H9 (cell line): ENCODE results near the gene USP27X. TPM values are rescaled to one million over a fixed set of nuclear protein-coding genes. Genes with fewer than 3 reads are reported as not detected.

ENCODE experiments used
- DNase-seq: peaks from one replicate; pipeline ENCODE4 v3.0.0-alpha.2; 2017
- H2AFZ ChIP-seq: one replicate; pipeline ENCODE4 v1.6.1; 2013; ENCODE audit warnings: mild to moderate bottlenecking, low read length, control low read depth, moderate library complexity
- H2AK5ac ChIP-seq: 2 replicates; pipeline ENCODE4 v1.6.1; 2013; ENCODE audit warnings: low read length, control low read depth, mixed read lengths; ENCODE audit not compliant: insufficient read length
- H2BK120ac ChIP-seq: one replicate; pipeline ENCODE4 v1.6.1; 2013; ENCODE audit warnings: low read depth, mild to moderate bottlenecking, low read length, control low read depth, inconsistent platforms; ENCODE audit not compliant: poor library complexity, severe bottlenecking
- H2BK12ac ChIP-seq: 2 replicates; pipeline ENCODE4 v1.6.1; 2013; ENCODE audit warnings: low read length, control low read depth, mixed read lengths, low read depth; ENCODE audit not compliant: insufficient read length
- H2BK15ac ChIP-seq: 2 replicates; pipeline ENCODE4 v1.6.1; 2013; ENCODE audit warnings: low read depth, low read length, control low read depth
- H2BK20ac ChIP-seq: one replicate; pipeline ENCODE4 v1.6.1; 2013; ENCODE audit warnings: low read depth, mild to moderate bottlenecking, low read length, control low read depth, inconsistent platforms; ENCODE audit not compliant: poor library complexity, severe bottlenecking
- H2BK5ac ChIP-seq: 2 replicates; pipeline ENCODE4 v1.6.1; 2013; ENCODE audit warnings: low read length, control low read depth, mixed read lengths; ENCODE audit not compliant: insufficient read length
- H3K14ac ChIP-seq: 2 replicates; pipeline ENCODE4 v1.6.1; 2013; ENCODE audit warnings: low read length, control low read depth; ENCODE audit not compliant: insufficient read depth
- H3K18ac ChIP-seq: 2 replicates; pipeline ENCODE4 v1.6.1; 2013; ENCODE audit warnings: low read depth, mild to moderate bottlenecking, mixed read lengths, low read length, control low read depth; ENCODE audit not compliant: insufficient read length
- H3K23ac ChIP-seq: 2 replicates; pipeline ENCODE4 v1.6.1; 2013; ENCODE audit warnings: low read length, control low read depth, mixed read lengths, low read depth; ENCODE audit not compliant: insufficient read length
- H3K23me2 ChIP-seq: 2 replicates; pipeline ENCODE4 v1.6.1; 2013; ENCODE audit warnings: low read depth, mild to moderate bottlenecking, mixed read lengths, low read length, control low read depth; ENCODE audit not compliant: insufficient read length, poor library complexity, severe bottlenecking
- H3K27ac ChIP-seq: 2 replicates; pipeline ENCODE4 v1.5.1; 2013; ENCODE audit warnings: low read length, control low read depth, mixed read lengths, low read depth; ENCODE audit not compliant: insufficient read length
- H3K27me3 ChIP-seq: 2 replicates; pipeline ENCODE4 v1.6.1; 2013; ENCODE audit warnings: low read length, control low read depth, inconsistent platforms; ENCODE audit not compliant: insufficient read depth
- H3K4ac ChIP-seq: 2 replicates; pipeline ENCODE4 v1.6.1; 2013; ENCODE audit warnings: low read depth, mild to moderate bottlenecking, control low read depth, inconsistent platforms, low read length, moderate library complexity
- H3K4me1 ChIP-seq: 2 replicates; pipeline ENCODE4 v1.6.1; 2013; ENCODE audit warnings: low read length, control low read depth, inconsistent platforms; ENCODE audit not compliant: insufficient read depth
- H3K4me2 ChIP-seq: 2 replicates; pipeline ENCODE4 v1.6.1; 2013; ENCODE audit warnings: low read length, control low read depth, mixed read lengths; ENCODE audit not compliant: insufficient read length, insufficient read depth
- H3K56ac ChIP-seq: 2 replicates; pipeline ENCODE4 v1.6.1; 2013; ENCODE audit warnings: low read depth, mild to moderate bottlenecking, mixed read lengths, low read length, control low read depth; ENCODE audit not compliant: insufficient read length
- H3K79me1 ChIP-seq: 2 replicates; pipeline ENCODE4 v1.6.1; 2013; ENCODE audit warnings: low read depth, mild to moderate bottlenecking, moderate library complexity, low read length, control low read depth, inconsistent platforms; ENCODE audit not compliant: insufficient read depth, poor library complexity, severe bottlenecking
- H3K79me2 ChIP-seq: 2 replicates; pipeline ENCODE4 v1.6.1; 2013; ENCODE audit warnings: low read length, control low read depth, inconsistent platforms; ENCODE audit not compliant: insufficient read depth
- H3K9ac ChIP-seq: 2 replicates; pipeline ENCODE4 v1.6.1; 2013; ENCODE audit warnings: low read length, control low read depth, mixed read lengths; ENCODE audit not compliant: insufficient read length; ENCODE audit errors: extremely low read depth
- H3K9me3 ChIP-seq: one replicate; pipeline ENCODE4 v1.6.1; 2013; ENCODE audit warnings: low read depth, low read length, inconsistent platforms; ENCODE audit not compliant: control insufficient read depth
- H3T11ph ChIP-seq: one replicate; pipeline ENCODE4 v1.6.1; 2013; ENCODE audit warnings: mild to moderate bottlenecking, low read length, control low read depth, inconsistent platforms
- H4K20me1 ChIP-seq: one replicate; pipeline ENCODE4 v1.6.1; 2013; ENCODE audit not compliant: control insufficient read depth, insufficient read length, insufficient read depth
- H4K5ac ChIP-seq: 2 replicates; pipeline ENCODE4 v1.6.1; 2013; ENCODE audit warnings: low read depth, mild to moderate bottlenecking, mixed read lengths, low read length, control low read depth; ENCODE audit not compliant: insufficient read length
- H4K8ac ChIP-seq: replicated peaks from 2 replicates; pipeline ENCODE4 v1.6.1; 2013; ENCODE audit warnings: low read length, control low read depth, mixed read lengths, low read depth; ENCODE audit not compliant: insufficient read length
- H4K91ac ChIP-seq: 2 replicates; pipeline ENCODE4 v1.6.1; 2013; ENCODE audit warnings: low read depth, mild to moderate bottlenecking, moderate library complexity, mixed read lengths, low read length, control low read depth; ENCODE audit not compliant: insufficient read length
- H3K27ac Mint-ChIP-seq, 3 experiments: 2 replicates in 2 of 3; 3 replicates in 1 of 3; pipeline ENCODE4 v1.8.0; 2020 to 2021; ENCODE audit warnings: mixed read lengths in 3 of 3, mild to moderate bottlenecking in 1 of 3, moderate library complexity in 1 of 3
- H3K27me3 Mint-ChIP-seq: 2 replicates; pipeline ENCODE4 v1.8.0; 2021; ENCODE audit warnings: low read depth, mild to moderate bottlenecking, moderate library complexity, mixed read lengths
- H3K36me3 Mint-ChIP-seq, 3 experiments: 2 replicates in 2 of 3; 3 replicates in 1 of 3; pipeline ENCODE4 v1.8.0; 2020 to 2021; ENCODE audit warnings: low read depth in 3 of 3, mixed read lengths in 3 of 3; ENCODE audit not compliant: insufficient read depth in 1 of 3
- H3K4me1 Mint-ChIP-seq, 2 experiments: 2 replicates each; pipeline ENCODE4 v1.8.0; 2020; ENCODE audit warnings: mixed read lengths in 2 of 2
- H3K4me3 Mint-ChIP-seq, 2 experiments: 2 replicates in 1 of 2; 3 replicates in 1 of 2; pipeline ENCODE4 v1.8.0; 2020 to 2021; ENCODE audit warnings: mild to moderate bottlenecking in 2 of 2, mixed read lengths in 2 of 2, moderate library complexity in 1 of 2
- H3K9me3 Mint-ChIP-seq, 2 experiments: 2 replicates in 1 of 2; 3 replicates in 1 of 2; pipeline ENCODE4 v1.8.0; 2020; ENCODE audit warnings: mild to moderate bottlenecking in 2 of 2, mixed read lengths in 2 of 2, moderate library complexity in 1 of 2
- WGBS: extraction: QIAGEN DNeasy Blood & Tissue Kit; methylation state at CpG from one replicate; pipeline ENCODE4 v1.1.7; 2013; ENCODE audit warnings: missing lambda C conversion rate, low lambda C conversion rate, mixed read lengths; ENCODE audit not compliant: insufficient read length; ENCODE audit errors: extremely low coverage; 5-methylcytosine and 5-hydroxymethylcytosine counted together
- total RNA-seq: library from RNA; stranded (reverse); gene quantifications from 2 replicates; pipeline ENCODE4 v1.2.1, GENCODE V29; 2021
- TF ChIP-seq, protein P1 (sequence below): fragments of 200-600 bp; sonication (generic); conservative IDR thresholded peaks from 3 replicates; pipeline ENCODE4 v1.8.0; 2021; ENCODE audit warnings: antibody characterized with exemption, mild to moderate bottlenecking

Gene USP27X
- total RNA-seq, 1 experiment from 2014 or later, result 5.7 TPM

DNA sequence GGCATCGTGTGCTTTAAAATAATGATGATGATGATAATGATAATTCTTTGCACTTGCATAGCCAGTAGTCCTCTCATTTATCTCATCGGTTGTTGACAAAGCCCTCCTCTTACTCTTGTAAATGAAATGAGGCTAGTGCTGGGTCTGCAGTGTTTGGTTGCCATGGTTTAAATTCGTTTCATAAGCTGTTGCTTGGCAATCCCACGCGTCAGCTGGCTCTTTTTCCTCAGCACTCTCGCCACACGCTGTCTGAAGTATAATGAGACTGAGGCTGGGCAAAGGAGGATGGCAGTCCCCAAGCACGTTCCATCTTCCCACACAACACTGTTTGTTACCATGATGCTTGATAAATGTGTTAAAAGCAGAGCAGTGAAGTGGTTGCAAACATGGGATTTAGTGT is 34.7 kb upstream of the USP27X start:
- no peak overlapping the region for H3K18ac ChIP-seq
- Mint-ChIP-seq H3K4me3 (no peak overlapping the region), H3K4me1 (no peaks in the 10 kb centered on the region), H3K36me3 (no peaks in the 10 kb centered on the region; a peak in 1 of 7 replicates), H3K27ac (no peak overlapping the region), H3K27me3 (no peaks in the 10 kb centered on the region; the same call in 1 of the 2 replicates), H3K9me3 (peaks cover 72 to 87% of the 10 kb centered on the region in 2 experiments)
- H2AK5ac ChIP-seq, result no peak overlapping the region
- no peaks in the 10 kb centered on the region for H3K79me2 ChIP-seq
- no CpG with 5 or more reads among the region's 8 CpGs for WGBS
- H2BK20ac ChIP-seq, result no peak overlapping the region
- no peak overlapping the region for H3K23ac ChIP-seq
- no peak overlapping the region for H4K8ac ChIP-seq
- H3K4me2 ChIP-seq, result no peak overlapping the region
- no peak for DNase-seq
- no peaks in the 10 kb centered on the region for H3K79me1 ChIP-seq
- no peak overlapping the region for H2BK120ac ChIP-seq
- no peak overlapping the region for H3K14ac ChIP-seq
- no peaks in the 10 kb centered on the region for H3K23me2 ChIP-seq
- no peak overlapping the region for H2BK15ac ChIP-seq
- no peak overlapping the region for H3K9ac ChIP-seq
- H3K56ac ChIP-seq, result no peak overlapping the region
- no peaks in the 10 kb centered on the region for H3K4me1 ChIP-seq
- no peak overlapping the region for H2AFZ ChIP-seq
- H3T11ph ChIP-seq, result no peak overlapping the region
- no peaks in the 10 kb centered on the region for H3K27me3 ChIP-seq
- peaks cover 41% of the 10 kb centered on the region for H3K9me3 ChIP-seq
- H2BK12ac ChIP-seq, result no peak overlapping the region
- no peak overlapping the region for H4K5ac ChIP-seq
- H4K91ac ChIP-seq, result no peak overlapping the region
- H4K20me1 ChIP-seq, result no peaks in the 10 kb centered on the region
- H2BK5ac ChIP-seq, result no peak overlapping the region
- no peak overlapping the region for H3K27ac ChIP-seq
- TF ChIP-seq, protein P1, sequence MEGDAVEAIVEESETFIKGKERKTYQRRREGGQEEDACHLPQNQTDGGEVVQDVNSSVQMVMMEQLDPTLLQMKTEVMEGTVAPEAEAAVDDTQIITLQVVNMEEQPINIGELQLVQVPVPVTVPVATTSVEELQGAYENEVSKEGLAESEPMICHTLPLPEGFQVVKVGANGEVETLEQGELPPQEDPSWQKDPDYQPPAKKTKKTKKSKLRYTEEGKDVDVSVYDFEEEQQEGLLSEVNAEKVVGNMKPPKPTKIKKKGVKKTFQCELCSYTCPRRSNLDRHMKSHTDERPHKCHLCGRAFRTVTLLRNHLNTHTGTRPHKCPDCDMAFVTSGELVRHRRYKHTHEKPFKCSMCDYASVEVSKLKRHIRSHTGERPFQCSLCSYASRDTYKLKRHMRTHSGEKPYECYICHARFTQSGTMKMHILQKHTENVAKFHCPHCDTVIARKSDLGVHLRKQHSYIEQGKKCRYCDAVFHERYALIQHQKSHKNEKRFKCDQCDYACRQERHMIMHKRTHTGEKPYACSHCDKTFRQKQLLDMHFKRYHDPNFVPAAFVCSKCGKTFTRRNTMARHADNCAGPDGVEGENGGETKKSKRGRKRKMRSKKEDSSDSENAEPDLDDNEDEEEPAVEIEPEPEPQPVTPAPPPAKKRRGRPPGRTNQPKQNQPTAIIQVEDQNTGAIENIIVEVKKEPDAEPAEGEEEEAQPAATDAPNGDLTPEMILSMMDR, result no peak
- no peak overlapping the region for H3K4ac ChIP-seq
